GM12864 (cell line): Measurements from ENCODE around the gene C2CD4A.

ENCODE experiments used
- DNase-seq: peaks from one replicate; pipeline ENCODE4 v3.0.0-alpha.2; 2011; ENCODE audit warnings: low read depth
- H3K4me3 ChIP-seq: 2 replicates; pipeline ENCODE4 v1.5.1; 2011; ENCODE audit warnings: mild to moderate bottlenecking, low read depth, low read length, control low read depth
- TF ChIP-seq, protein P1 (sequence below): IDR thresholded peaks from 2 replicates; pipeline ENCODE4 v1.5.1; 2011; ENCODE audit warnings: low read depth, mild to moderate bottlenecking, moderate library complexity, low read length, control low read depth, inconsistent platforms; ENCODE audit errors: missing control alignments

Gene C2CD4A

GRCh38 chr15:62109437-62109836 lies 42.7 kb downstream of the C2CD4A start:
- TF ChIP-seq, protein P1, sequence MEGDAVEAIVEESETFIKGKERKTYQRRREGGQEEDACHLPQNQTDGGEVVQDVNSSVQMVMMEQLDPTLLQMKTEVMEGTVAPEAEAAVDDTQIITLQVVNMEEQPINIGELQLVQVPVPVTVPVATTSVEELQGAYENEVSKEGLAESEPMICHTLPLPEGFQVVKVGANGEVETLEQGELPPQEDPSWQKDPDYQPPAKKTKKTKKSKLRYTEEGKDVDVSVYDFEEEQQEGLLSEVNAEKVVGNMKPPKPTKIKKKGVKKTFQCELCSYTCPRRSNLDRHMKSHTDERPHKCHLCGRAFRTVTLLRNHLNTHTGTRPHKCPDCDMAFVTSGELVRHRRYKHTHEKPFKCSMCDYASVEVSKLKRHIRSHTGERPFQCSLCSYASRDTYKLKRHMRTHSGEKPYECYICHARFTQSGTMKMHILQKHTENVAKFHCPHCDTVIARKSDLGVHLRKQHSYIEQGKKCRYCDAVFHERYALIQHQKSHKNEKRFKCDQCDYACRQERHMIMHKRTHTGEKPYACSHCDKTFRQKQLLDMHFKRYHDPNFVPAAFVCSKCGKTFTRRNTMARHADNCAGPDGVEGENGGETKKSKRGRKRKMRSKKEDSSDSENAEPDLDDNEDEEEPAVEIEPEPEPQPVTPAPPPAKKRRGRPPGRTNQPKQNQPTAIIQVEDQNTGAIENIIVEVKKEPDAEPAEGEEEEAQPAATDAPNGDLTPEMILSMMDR, result no peak
- no peak overlapping the region for H3K4me3 ChIP-seq
- no peak for DNase-seq

- no peak for DNase-seq
- no peak overlapping the region for H3K4me3 ChIP-seq
Observed at GRCh38 chr15:62109982-62110851, 43.4 kb downstream of the C2CD4A start.

DNA sequence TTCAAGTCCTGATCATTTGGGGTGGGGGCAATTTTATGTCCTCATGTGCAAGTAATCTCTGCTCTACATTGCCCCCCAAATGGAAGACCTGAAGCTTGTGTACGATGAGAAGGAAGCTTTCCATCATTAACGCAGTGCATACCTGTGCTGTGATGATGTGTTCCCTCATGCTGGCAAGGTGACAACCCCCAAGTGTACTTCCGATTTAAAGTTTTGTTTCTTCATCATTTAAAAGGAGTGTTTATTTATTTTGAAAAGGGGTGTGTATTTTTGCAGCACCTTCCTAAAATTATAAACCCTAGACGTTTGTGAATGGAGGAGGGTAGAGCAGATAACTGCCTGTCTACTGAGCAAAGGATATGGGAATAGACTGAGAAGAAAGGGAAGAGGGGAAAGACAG lies 45.3 kb downstream of the C2CD4A start:
- H3K4me3 ChIP-seq, result no peak overlapping the region

More at GRCh38 chr15:62109982-62110851, 43.4 kb downstream of the C2CD4A start:
- TF ChIP-seq, protein P1, result no peak

GRCh38 chr15:62112616-62113593 lies 46.1 kb downstream of the C2CD4A start:
- no peak overlapping the region for H3K4me3 ChIP-seq
- DNase-seq, result no peak
- TF ChIP-seq, protein P1, result no peak

More for the DNA sequence above, 45.3 kb downstream of the C2CD4A start:
- TF ChIP-seq, protein P1, result no peak
- DNase-seq, result no peak

GRCh38 chr15:62115847-62116246 lies 49.1 kb downstream of the C2CD4A start:
- TF ChIP-seq, protein P1, result no peak
- DNase-seq, result no peak
- no peak overlapping the region for H3K4me3 ChIP-seq

GRCh38 chr15:62118520-62119226 lies 51.9 kb downstream of the C2CD4A start:
- DNase-seq, result no peak
- no peak overlapping the region for H3K4me3 ChIP-seq
- TF ChIP-seq, protein P1, result no peak
